Measurements from ENCODE around the gene C4orf51.

- TF ChIP-seq EGR1 (IDR thresholded peaks at IDR 0.05) (no peak), RAD21 (IDR thresholded peaks at IDR 0.05; ENCODE audit: low read depth) (no peak), EP300 (IDR thresholded peaks at IDR 0.05; ENCODE audit: borderline replicate concordance) (no peak), MAX (IDR thresholded peaks at IDR 0.05) (no peak), ZBTB7A (IDR thresholded peaks at IDR 0.05; ENCODE audit: low read depth) (no peak), REST (IDR thresholded peaks at IDR 0.05; ENCODE audit: low read depth) (no peak), FOXM1 (IDR thresholded peaks at IDR 0.05; ENCODE audit: borderline replicate concordance, low read depth) (no peak)
These were observed 96.3 kb downstream of the C4orf51 start for GRCh38 chr4:145776208-145776607.

All from Ishikawa (cell line).